MCF 10A (cell line): ENCODE results near the gene SYNPR. TPM values are rescaled to one million over a fixed set of nuclear protein-coding genes. Genes with fewer than 3 reads are reported as not detected.

Experiments
- BruUV-seq: library from RNA; stranded (reverse); fragments of 400-500 nt; replicated peaks from 2 replicates; lab custom pipeline; 2021; lab: Mats Ljungman, UMichigan
- CTCF ChIA-PET: fragments of 300-600 bp; sonication (Branson Sonifier 250); formaldehyde crosslinking; extraction: SDS; loops from one replicate; lab custom pipeline; 2021; ENCODE audit warnings: antibody characterized with exemption, inconsistent platforms; lab: Yijun Ruan, JAX
- POLR2A ChIA-PET: fragments of 300-600, 350-650 bp; sonication (Branson Sonifier 250); formaldehyde crosslinking; extraction: SDS; loops from one replicate; lab custom pipeline; 2020; ENCODE audit warnings: antibody characterized with exemption, inconsistent platforms; lab: Yijun Ruan, JAX
- DNase-seq: peaks from one replicate; pipeline ENCODE4 v3.0.0-alpha.2; 2018; ENCODE audit not compliant: unreplicated experiment
- H3K27ac Mint-ChIP-seq: one replicate; pipeline ENCODE4 v1.8.0; 2022; ENCODE audit warnings: mild to moderate bottlenecking, low read depth, mixed read lengths; ENCODE audit not compliant: unreplicated experiment
- H3K27me3 Mint-ChIP-seq: one replicate; pipeline ENCODE4 v1.8.0; 2022; ENCODE audit warnings: mixed read lengths; ENCODE audit not compliant: insufficient read depth, unreplicated experiment
- H3K36me3 Mint-ChIP-seq: one replicate; pipeline ENCODE4 v1.8.0; 2022; ENCODE audit warnings: mild to moderate bottlenecking, moderate library complexity, mixed read lengths; ENCODE audit not compliant: insufficient read depth, unreplicated experiment
- H3K4me1 Mint-ChIP-seq: one replicate; pipeline ENCODE4 v1.8.0; 2022; ENCODE audit warnings: mixed read lengths; ENCODE audit not compliant: insufficient read depth, unreplicated experiment
- H3K4me3 Mint-ChIP-seq: one replicate; pipeline ENCODE4 v1.8.0; 2022; ENCODE audit warnings: mild to moderate bottlenecking, moderate library complexity, mixed read lengths; ENCODE audit not compliant: unreplicated experiment
- H3K9me3 Mint-ChIP-seq: one replicate; pipeline ENCODE4 v1.8.0; 2022; ENCODE audit warnings: mixed read lengths; ENCODE audit not compliant: unreplicated experiment
- intact Hi-C: fragments of 100-400 bp; cut with micrococcal nuclease; formaldehyde crosslinking; loops from 2 replicates; pipeline ENCODE4 v1.14.1; 2022
- total RNA-seq: library from RNA; stranded (reverse); gene quantifications from 2 replicates; pipeline ENCODE4 v1.2.3, GENCODE V29; 2022
- TF ChIP-seq, protein P1 (sequence below): fragments of 200-600 bp; IDR thresholded peaks from one replicate; pipeline ENCODE4 v1.8.0; 2022; ENCODE audit warnings: antibody characterized with exemption, mild to moderate bottlenecking; ENCODE audit not compliant: unreplicated experiment

SYNPR gene
- total RNA-seq, 1 experiment from 2014 or later = not detected

DNA sequence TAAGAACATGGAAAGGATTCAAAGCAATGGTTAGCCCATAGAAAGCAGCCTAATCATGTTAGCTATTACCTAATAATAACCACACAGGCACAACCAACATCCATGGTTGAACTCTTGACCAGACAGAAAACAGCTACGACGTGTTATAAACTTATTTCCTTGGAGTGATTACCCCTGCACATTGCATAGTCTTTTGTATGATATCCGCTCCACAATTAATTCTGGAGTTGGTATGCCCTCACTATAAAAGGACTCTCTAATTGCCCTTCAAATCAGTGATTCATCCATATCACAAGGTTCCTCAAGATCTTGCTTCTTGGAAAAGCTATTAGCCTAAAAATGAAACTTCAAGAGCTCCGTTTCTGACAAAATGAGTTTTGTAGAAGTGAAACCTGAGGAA, 117.9 kb downstream of the SYNPR start:
- Mint-ChIP-seq H3K4me1 (no peaks in the 10 kb centered on the region), H3K9me3 (no peaks in the 10 kb centered on the region), H3K27ac (no peak overlapping the region), H3K4me3 (no peak overlapping the region), H3K36me3 (no peaks in the 10 kb centered on the region), H3K27me3 (peaks cover 62% of the 10 kb centered on the region)
- no TSS peak for BruUV-seq
- TF ChIP-seq, protein P1, sequence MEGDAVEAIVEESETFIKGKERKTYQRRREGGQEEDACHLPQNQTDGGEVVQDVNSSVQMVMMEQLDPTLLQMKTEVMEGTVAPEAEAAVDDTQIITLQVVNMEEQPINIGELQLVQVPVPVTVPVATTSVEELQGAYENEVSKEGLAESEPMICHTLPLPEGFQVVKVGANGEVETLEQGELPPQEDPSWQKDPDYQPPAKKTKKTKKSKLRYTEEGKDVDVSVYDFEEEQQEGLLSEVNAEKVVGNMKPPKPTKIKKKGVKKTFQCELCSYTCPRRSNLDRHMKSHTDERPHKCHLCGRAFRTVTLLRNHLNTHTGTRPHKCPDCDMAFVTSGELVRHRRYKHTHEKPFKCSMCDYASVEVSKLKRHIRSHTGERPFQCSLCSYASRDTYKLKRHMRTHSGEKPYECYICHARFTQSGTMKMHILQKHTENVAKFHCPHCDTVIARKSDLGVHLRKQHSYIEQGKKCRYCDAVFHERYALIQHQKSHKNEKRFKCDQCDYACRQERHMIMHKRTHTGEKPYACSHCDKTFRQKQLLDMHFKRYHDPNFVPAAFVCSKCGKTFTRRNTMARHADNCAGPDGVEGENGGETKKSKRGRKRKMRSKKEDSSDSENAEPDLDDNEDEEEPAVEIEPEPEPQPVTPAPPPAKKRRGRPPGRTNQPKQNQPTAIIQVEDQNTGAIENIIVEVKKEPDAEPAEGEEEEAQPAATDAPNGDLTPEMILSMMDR = no peak
- ChIA-PET POLR2A (no interaction called here), CTCF (interaction anchor here (0.7 to 1.8 kb wide), 5 partner anchors 12 to 422 kb away, joined by 3 to 8 read pairs (median 4); no protein-coding TSS in a partner anchor)
- intact Hi-C loops = no loop called here
- no peak for DNase-seq

DNA sequence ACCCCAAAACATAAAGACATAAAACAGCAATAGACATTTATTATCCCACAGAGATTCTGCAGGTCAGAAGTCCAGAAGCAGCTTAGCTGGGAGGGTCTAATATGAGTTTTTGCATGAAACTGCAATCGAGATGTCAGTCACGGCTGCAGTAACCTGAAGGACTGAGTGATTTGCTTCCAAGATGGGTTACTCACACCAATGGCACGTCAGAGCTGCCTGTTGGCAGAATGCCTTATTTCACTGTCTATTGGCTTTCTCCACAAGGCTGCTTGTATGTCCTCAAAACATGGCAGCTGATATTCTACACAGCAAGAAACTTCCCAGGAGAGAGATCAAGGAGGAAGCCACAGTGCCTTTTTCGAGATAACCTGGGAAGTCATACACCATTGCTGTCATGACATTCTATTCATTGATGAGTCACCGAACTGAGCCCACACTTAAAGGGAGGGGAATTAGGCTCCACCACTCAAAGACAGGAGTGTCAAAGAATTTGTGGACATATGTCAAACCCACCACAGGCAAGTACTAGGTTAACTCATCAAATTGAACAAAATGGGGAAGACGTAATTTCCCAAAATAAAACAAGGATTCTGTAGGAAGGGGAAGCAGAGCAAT, 122.2 kb downstream of the SYNPR start:
- Mint-ChIP-seq H3K9me3 (no peaks in the 10 kb centered on the region), H3K4me1 (peaks cover 1% of the 10 kb centered on the region), H3K27ac (no peak overlapping the region), H3K27me3 (peaks cover 30% of the 10 kb centered on the region), H3K4me3 (no peak overlapping the region), H3K36me3 (no peaks in the 10 kb centered on the region)
- no TSS peak for BruUV-seq
- CTCF ChIA-PET = no interaction called here
- peak; percentile 48 for DNase-seq
- intact Hi-C loops = loop anchor here (1.0 kb wide), 1 partner anchor 49 kb away; no protein-coding TSS in a partner anchor
- POLR2A ChIA-PET = interaction anchor here (0.7 kb wide), 1 partner anchor 37 kb away, joined by 3 read pairs; no protein-coding TSS in a partner anchor
- TF ChIP-seq, protein P1 = no peak

DNA sequence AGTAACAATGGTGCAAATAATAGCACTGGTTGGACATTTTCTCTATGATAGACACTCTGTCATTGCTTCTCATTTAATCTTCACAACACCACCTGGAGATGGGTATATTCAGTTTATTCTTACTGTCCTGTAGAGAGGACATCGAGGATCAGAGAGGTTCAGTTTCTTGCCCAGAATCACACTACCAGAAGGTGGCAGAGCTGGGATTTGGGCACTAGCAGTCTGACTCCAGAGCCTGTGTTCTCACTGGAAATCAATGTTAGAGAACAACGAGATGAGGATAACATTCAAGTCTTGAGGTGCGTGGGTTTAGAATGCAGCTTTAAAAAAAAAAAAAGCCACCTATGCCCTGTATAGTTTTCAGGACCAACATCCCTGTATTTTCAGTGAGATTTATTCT, 127.8 kb downstream of the SYNPR start:
- intact Hi-C loops = no loop called here
- Mint-ChIP-seq H3K9me3 (no peaks in the 10 kb centered on the region), H3K27me3 (peaks cover 37% of the 10 kb centered on the region), H3K4me3 (no peak overlapping the region), H3K4me1 (peaks cover 6% of the 10 kb centered on the region), H3K36me3 (no peaks in the 10 kb centered on the region), H3K27ac (no peak overlapping the region)
- no TSS peak for BruUV-seq
- TF ChIP-seq, protein P1 = no peak
- CTCF ChIA-PET = no interaction called here
- no peak for DNase-seq
- POLR2A ChIA-PET = no interaction called here

DNA sequence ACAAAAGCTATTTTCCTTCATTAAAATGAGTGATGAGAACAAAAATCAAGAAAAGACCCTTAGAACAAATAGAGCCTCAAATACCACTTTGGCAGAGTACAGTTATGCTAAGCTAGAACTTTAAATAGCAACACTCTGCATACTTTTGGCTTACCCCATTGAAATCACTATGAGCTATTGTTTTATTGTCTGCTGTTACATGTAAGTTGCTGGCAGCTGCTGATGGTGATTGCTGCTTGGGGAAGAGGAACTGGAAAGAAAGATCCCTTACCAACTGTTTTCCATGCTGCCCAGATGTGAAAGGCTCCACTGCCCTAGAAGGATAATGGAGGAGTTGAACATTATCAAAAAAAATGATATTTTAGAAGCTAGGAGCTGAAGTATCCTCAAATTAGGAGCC, 135.4 kb downstream of the SYNPR start:
- Mint-ChIP-seq H3K9me3 (no peaks in the 10 kb centered on the region), H3K27ac (no peak overlapping the region), H3K4me3 (no peak overlapping the region), H3K4me1 (no peaks in the 10 kb centered on the region), H3K36me3 (no peaks in the 10 kb centered on the region), H3K27me3 (peaks cover 10% of the 10 kb centered on the region)
- ChIA-PET POLR2A (interaction anchor here (1.3 kb wide), 1 partner anchor 10 kb away, joined by 5 read pairs; no protein-coding TSS in a partner anchor), CTCF (interaction anchor here (0.7 kb wide), 1 partner anchor 409 kb away, joined by 3 read pairs; no protein-coding TSS in a partner anchor)
- intact Hi-C loops = no loop called here
- BruUV-seq = no TSS peak
- no peak for DNase-seq
- TF ChIP-seq, protein P1 = no peak
